Caco-2 (cell line): ENCODE measurements around the gene GTF2B. TPM values are rescaled to one million over a fixed set of nuclear protein-coding genes. Genes with fewer than 3 reads are reported as not detected.

ENCODE experiments used
- BruUV-seq: library from RNA; stranded (reverse); fragments of 400-500 nt; replicated peaks from 2 replicates; lab custom pipeline; 2021; lab: Mats Ljungman, UMichigan
- CTCF ChIA-PET: fragments of 300-600 bp; sonication (Branson Sonifier 250); formaldehyde crosslinking; loops from one replicate; lab custom pipeline; 2022; ENCODE audit warnings: antibody characterized with exemption; lab: Charles Lee
- POLR2A ChIA-PET: fragments of 300-600 bp; sonication (Branson Sonifier 250); formaldehyde crosslinking; loops from one replicate; lab custom pipeline; 2022; ENCODE audit warnings: antibody characterized with exemption; lab: Charles Lee
- DNase-seq, 2 experiments: peaks; one replicate each; pipeline versions ENCODE4 v3.0.0 to v3.0.0-alpha.2; 2020 to 2022
- H3K27me3 ChIP-seq: replicated peaks from 2 replicates; pipeline ENCODE4 v1.6.0; 2011; ENCODE audit warnings: low read length; ENCODE audit not compliant: control insufficient read depth, insufficient read depth
- H3K36me3 ChIP-seq: 2 replicates; pipeline ENCODE4 v1.5.1; 2011; ENCODE audit warnings: low read length; ENCODE audit not compliant: control insufficient read depth, insufficient read depth
- H3K4me1 ChIP-seq: fragments of 250-450 bp; sonication (Bioruptor Pico); 2 replicates; pipeline ENCODE4 v1.5.1; 2020; ENCODE audit warnings: mild to moderate bottlenecking
- H3K4me3 ChIP-seq: 2 replicates; pipeline ENCODE4 v1.5.1; 2011; ENCODE audit warnings: low read depth, mild to moderate bottlenecking, control low read depth, low read length
- H3K9me3 ChIP-seq: fragments of 250-450 bp; sonication (Bioruptor Pico); 2 replicates; pipeline ENCODE4 v1.5.1; 2020; ENCODE audit warnings: mild to moderate bottlenecking, moderate library complexity
- H3K27ac Mint-ChIP-seq: one replicate; pipeline ENCODE4 v1.8.0; 2022; ENCODE audit warnings: mixed read lengths; ENCODE audit not compliant: unreplicated experiment
- H3K27me3 Mint-ChIP-seq: one replicate; pipeline ENCODE4 v1.8.0; 2022; ENCODE audit warnings: mixed read lengths; ENCODE audit not compliant: insufficient read depth, unreplicated experiment
- H3K36me3 Mint-ChIP-seq: one replicate; pipeline ENCODE4 v1.8.0; 2022; ENCODE audit warnings: mild to moderate bottlenecking, mixed read lengths; ENCODE audit not compliant: insufficient read depth, unreplicated experiment
- H3K4me1 Mint-ChIP-seq: one replicate; pipeline ENCODE4 v1.8.0; 2022; ENCODE audit warnings: low read depth, mixed read lengths; ENCODE audit not compliant: unreplicated experiment
- H3K4me3 Mint-ChIP-seq: one replicate; pipeline ENCODE4 v1.8.0; 2022; ENCODE audit warnings: mild to moderate bottlenecking, moderate library complexity, mixed read lengths; ENCODE audit not compliant: unreplicated experiment
- H3K9me3 Mint-ChIP-seq: one replicate; pipeline ENCODE4 v1.8.0; 2022; ENCODE audit warnings: mixed read lengths; ENCODE audit not compliant: unreplicated experiment
- intact Hi-C: fragments of 100-400 bp; cut with micrococcal nuclease; formaldehyde crosslinking; loops from one replicate; pipeline ENCODE4 v1.10.0; 2022; ENCODE audit not compliant: unreplicated experiment
- total RNA-seq: library from RNA; stranded (reverse); gene quantifications from 2 replicates; pipeline ENCODE4 v1.2.3, GENCODE V29; 2022
- TF ChIP-seq, protein P1 (sequence below), 2 experiments: fragments of 200-600 bp in 1 of 2; IDR thresholded peaks; 1 replicate in 1 of 2; 2 replicates in 1 of 2; pipeline versions ENCODE4 v1.5.1 to v1.8.0; 2011 to 2022; ENCODE audit warnings: antibody characterized with exemption in 1 of 2, control low read depth in 1 of 2, inconsistent platforms in 1 of 2, low read depth in 1 of 2, low read length in 1 of 2, mild to moderate bottlenecking in 1 of 2, moderate library complexity in 1 of 2; ENCODE audit not compliant: insufficient read depth in 1 of 2, severe bottlenecking in 1 of 2, unreplicated experiment in 1 of 2

GTF2B gene
- total RNA-seq, 1 experiment from 2014 or later = 15.5 TPM

DNA sequence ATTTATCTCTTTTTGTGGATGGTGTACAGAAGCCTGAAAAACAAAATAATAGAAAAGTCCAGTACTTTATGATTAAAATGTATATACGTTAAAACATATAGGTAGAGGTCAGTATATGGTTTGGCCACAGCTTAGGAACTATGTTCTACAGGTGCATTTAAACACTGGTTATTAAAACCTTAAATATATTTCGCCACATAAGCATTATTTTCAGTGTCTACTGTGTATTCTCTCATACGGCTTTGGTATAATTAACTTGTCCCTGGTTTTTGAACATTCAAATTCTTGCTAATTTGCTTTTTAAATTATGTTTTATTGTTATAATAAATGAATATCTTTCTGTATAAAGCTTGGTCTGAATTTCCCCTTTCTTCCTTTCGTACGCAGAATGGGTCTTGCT lies 87.9 kb downstream of the GTF2B start:
- Mint-ChIP-seq H3K36me3 (peaks cover 27% of the 10 kb centered on the region), H3K27me3 (no peaks in the 10 kb centered on the region), H3K9me3 (no peaks in the 10 kb centered on the region), H3K4me3 (no peak overlapping the region), H3K4me1 (no peaks in the 10 kb centered on the region), H3K27ac (no peak overlapping the region)
- DNase-seq = no peak
- Histone ChIP-seq H3K4me3 (no peak overlapping the region), H3K9me3 (no peaks in the 10 kb centered on the region), H3K27me3 (no peaks in the 10 kb centered on the region), H3K36me3 (no peaks in the 10 kb centered on the region), H3K4me1 (no peaks in the 10 kb centered on the region)
- POLR2A ChIA-PET = no interaction called here
- BruUV-seq = no TSS peak
- CTCF ChIA-PET = no interaction called here
- TF ChIP-seq, protein P1, sequence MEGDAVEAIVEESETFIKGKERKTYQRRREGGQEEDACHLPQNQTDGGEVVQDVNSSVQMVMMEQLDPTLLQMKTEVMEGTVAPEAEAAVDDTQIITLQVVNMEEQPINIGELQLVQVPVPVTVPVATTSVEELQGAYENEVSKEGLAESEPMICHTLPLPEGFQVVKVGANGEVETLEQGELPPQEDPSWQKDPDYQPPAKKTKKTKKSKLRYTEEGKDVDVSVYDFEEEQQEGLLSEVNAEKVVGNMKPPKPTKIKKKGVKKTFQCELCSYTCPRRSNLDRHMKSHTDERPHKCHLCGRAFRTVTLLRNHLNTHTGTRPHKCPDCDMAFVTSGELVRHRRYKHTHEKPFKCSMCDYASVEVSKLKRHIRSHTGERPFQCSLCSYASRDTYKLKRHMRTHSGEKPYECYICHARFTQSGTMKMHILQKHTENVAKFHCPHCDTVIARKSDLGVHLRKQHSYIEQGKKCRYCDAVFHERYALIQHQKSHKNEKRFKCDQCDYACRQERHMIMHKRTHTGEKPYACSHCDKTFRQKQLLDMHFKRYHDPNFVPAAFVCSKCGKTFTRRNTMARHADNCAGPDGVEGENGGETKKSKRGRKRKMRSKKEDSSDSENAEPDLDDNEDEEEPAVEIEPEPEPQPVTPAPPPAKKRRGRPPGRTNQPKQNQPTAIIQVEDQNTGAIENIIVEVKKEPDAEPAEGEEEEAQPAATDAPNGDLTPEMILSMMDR (IDR thresholded peaks at IDR 0.05; ENCODE audit: insufficient read depth in 1 of 2, low read depth in 1 of 2, low read length in 1 of 2, severe bottlenecking in 1 of 2, unreplicated experiment in 1 of 2) = no peak
- intact Hi-C loops = no loop called here

- TF ChIP-seq, protein P1 (IDR thresholded peaks at IDR 0.05; ENCODE audit: insufficient read depth in 1 of 2, low read depth in 1 of 2, low read length in 1 of 2, severe bottlenecking in 1 of 2, unreplicated experiment in 1 of 2) = no peak
- no peaks in the 10 kb centered on the region for H3K27me3 Mint-ChIP-seq
- H3K27me3 ChIP-seq = no peaks in the 10 kb centered on the region
- intact Hi-C loops = no loop called here
- no peak overlapping the region for H3K4me3 ChIP-seq
- H3K36me3 Mint-ChIP-seq = peaks cover 31% of the 10 kb centered on the region
- no peak for DNase-seq
- ChIA-PET POLR2A (no interaction called here), CTCF (no interaction called here)
- H3K4me1 Mint-ChIP-seq = no peaks in the 10 kb centered on the region
- no peak overlapping the region for H3K27ac Mint-ChIP-seq
- H3K9me3 Mint-ChIP-seq = no peaks in the 10 kb centered on the region
- no peaks in the 10 kb centered on the region for H3K4me1 ChIP-seq
- no peak overlapping the region for H3K4me3 Mint-ChIP-seq
- no TSS peak for BruUV-seq
- H3K9me3 ChIP-seq = no peaks in the 10 kb centered on the region
- no peaks in the 10 kb centered on the region for H3K36me3 ChIP-seq
Observed at GRCh38 chr1:88802950-88803349, 88.4 kb downstream of the GTF2B start.

Other genes starting within 250 kb of the GTF2B start
- 31.5 and 33.4 TPM in 2 replicates for gene PKN2, start 207.3 kb downstream of the GTF2B start, total RNA-seq
- gene KYAT3, start 101.1 kb upstream of the GTF2B start, total RNA-seq = 12.1 and 13.8 TPM in 2 replicates
- gene RBMXL1, start 101.1 kb upstream of the GTF2B start, total RNA-seq = 7.7 and 9.7 TPM in 2 replicates
- gene GBP3, start 131.3 kb upstream of the GTF2B start, total RNA-seq = 0.48 and 0.91 TPM in 2 replicates
- 0.36 and 0.51 TPM in 2 replicates for gene GBP1, start 173.6 kb upstream of the GTF2B start, total RNA-seq
- 0.23 TPM in 1 of 2 replicates, not detected in the other for gene GBP2, start 234.5 kb upstream of the GTF2B start, total RNA-seq